PC-3 (cell line): ENCODE measurements around the gene PDE6A. TPM values are rescaled to one million over a fixed set of nuclear protein-coding genes. Genes with fewer than 3 reads are reported as not detected.
A peak's percentile ranks its signal among the peaks of the same experiment; 100 is the strongest.

ENCODE experiments used
- ATAC-seq: fragments of 200-7000 bp; cut with Tn5 transposase; 2 replicates; pipeline ENCODE4 v1.9.1; 2020; ENCODE audit warnings: mild to moderate bottlenecking, moderate library complexity
- BruUV-seq: library from RNA; stranded (reverse); fragments of 400-500 nt; replicated peaks from 2 replicates; lab custom pipeline; 2021; lab: Mats Ljungman, UMichigan
- CTCF ChIA-PET: fragments of 300-600 bp; sonication (Branson Sonifier 250); formaldehyde crosslinking; loops from one replicate; lab custom pipeline; 2022; ENCODE audit warnings: antibody characterized with exemption; lab: Charles Lee
- POLR2A ChIA-PET: fragments of 300-600 bp; sonication (Branson Sonifier 250); formaldehyde crosslinking; loops from one replicate; lab custom pipeline; 2022; ENCODE audit warnings: antibody characterized with exemption; ENCODE audit not compliant: unreplicated experiment; lab: Charles Lee
- DNase-seq: peaks from one replicate; pipeline ENCODE4 v3.0.0-alpha.2; 2015
- H2AFZ ChIP-seq: fragments of 300-600 bp; sonication (generic); 2 replicates; pipeline ENCODE4 v1.6.0; 2016; ENCODE audit warnings: antibody characterized with exemption, low read length
- H3F3A ChIP-seq: fragments of 300-600 bp; sonication (generic); one replicate; pipeline ENCODE4 v1.6.0; 2017; ENCODE audit warnings: antibody characterized with exemption, low read length, control low read depth, mild to moderate bottlenecking; ENCODE audit not compliant: unreplicated experiment
- H3K27ac ChIP-seq: fragments of 300-600 bp; sonication (generic); 2 replicates; pipeline ENCODE4 v1.5.1; 2016; ENCODE audit warnings: mild to moderate bottlenecking, low read length
- H3K27me3 ChIP-seq: fragments of 300-600 bp; sonication (generic); 2 replicates; pipeline ENCODE4 v1.6.1; 2016; ENCODE audit warnings: low read length, mixed read lengths
- H3K36me3 ChIP-seq: fragments of 300-600 bp; sonication (generic); 2 replicates; pipeline ENCODE4 v1.6.1; 2016; ENCODE audit warnings: low read depth, mixed run types, low read length, mixed read lengths
- H3K4me1 ChIP-seq: fragments of 300-600 bp; sonication (generic); 2 replicates; pipeline ENCODE4 v1.5.1; 2016; ENCODE audit warnings: low read length; ENCODE audit not compliant: insufficient read depth
- H3K4me2 ChIP-seq: fragments of 300-600 bp; sonication (generic); 2 replicates; pipeline ENCODE4 v1.6.0; 2016; ENCODE audit warnings: low read length
- H3K4me3 ChIP-seq: fragments of 300-600 bp; sonication (generic); 2 replicates; pipeline ENCODE4 v1.5.1; 2016; ENCODE audit warnings: mild to moderate bottlenecking, low read length, mixed read lengths
- H3K79me2 ChIP-seq: fragments of 300-600 bp; sonication (generic); 2 replicates; pipeline ENCODE4 v1.6.1; 2017; ENCODE audit warnings: low read length, mixed read lengths
- H3K9ac ChIP-seq: fragments of 300-600 bp; sonication (generic); 2 replicates; pipeline ENCODE4 v1.6.0; 2016; ENCODE audit warnings: mild to moderate bottlenecking, low read length
- H3K9me2 ChIP-seq: fragments of 300-600 bp; sonication (generic); replicated peaks from 2 replicates; pipeline ENCODE4 v1.6.1; 2016; ENCODE audit warnings: mixed run types, low read length, mixed read lengths
- H3K9me3 ChIP-seq: fragments of 300-600 bp; sonication (generic); 2 replicates; pipeline ENCODE4 v1.6.1; 2016; ENCODE audit warnings: low read length, mixed read lengths
- H4K20me1 ChIP-seq: fragments of 300-600 bp; sonication (generic); 2 replicates; pipeline ENCODE4 v1.6.1; 2016; ENCODE audit warnings: low read length, mixed read lengths
- CTCF ChIP-seq: fragments of 300-600 bp; sonication (generic); conservative IDR thresholded peaks from 2 replicates; pipeline ENCODE4 v1.5.1; 2017; ENCODE audit warnings: antibody characterized with exemption, low read depth, mild to moderate bottlenecking, low read length
- EZH2 ChIP-seq: fragments of 300-600 bp; sonication (generic); IDR thresholded peaks from one replicate; pipeline ENCODE4 v1.6.1; 2017; ENCODE audit warnings: antibody characterized with exemption, mild to moderate bottlenecking, low read length; ENCODE audit not compliant: unreplicated experiment
- EZH2phosphoT487 ChIP-seq: fragments of 300-600 bp; sonication (generic); IDR thresholded peaks from 2 replicates; pipeline ENCODE4 v1.6.1; 2018; ENCODE audit warnings: mild to moderate bottlenecking, antibody characterized with exemption, low read length, borderline replicate concordance
- intact Hi-C: fragments of 100-400 bp; cut with micrococcal nuclease; formaldehyde crosslinking; loops from 2 replicates; pipeline ENCODE4 v1.9.0; 2023
- total RNA-seq: library from RNA; depleted of rRNA; stranded (reverse); fragments of >200 nt; gene quantifications from 2 replicates; pipeline ENCODE4 v1.2.3, GENCODE V29; 2014

Gene PDE6A
- total RNA-seq, 1 experiment from 2014 or later, result not detected

GRCh38 chr5:149852641-149853330 is 91.8 kb downstream of the PDE6A start:
- Histone ChIP-seq H3K27me3 (no peaks in the 10 kb centered on the region), H3K4me3 (no peak overlapping the region), H2AFZ (no peak overlapping the region), H3K36me3 (no peaks in the 10 kb centered on the region), H3K4me2 (no peak overlapping the region), H3K9me2 (no peaks in the 10 kb centered on the region), H3K4me1 (peaks cover 7% of the 10 kb centered on the region; the same call in 1 of the 2 replicates), H3K9me3 (no peaks in the 10 kb centered on the region), H3F3A (no peaks in the 10 kb centered on the region), H4K20me1 (no peaks in the 10 kb centered on the region), H3K27ac (no peak overlapping the region), H3K79me2 (no peaks in the 10 kb centered on the region), H3K9ac (no peak overlapping the region)
- ChIA-PET POLR2A (interaction anchor here (0.5 to 0.9 kb wide), 3 partner anchors 107 to 184 kb away, joined by 4 to 9 read pairs (median 7); no protein-coding TSS in a partner anchor), CTCF (interaction anchor here (0.6 to 2.2 kb wide), 16 partner anchors 11 to 726 kb away, joined by 3 to 17 read pairs (median 4); partner anchors contain the start of genes HMGXB3, SLC26A2 and TIGD6)
- no TSS peak for BruUV-seq
- intact Hi-C loops, result loop anchor here (1.0 kb wide), 3 partner anchors 13 to 138 kb away; no protein-coding TSS in a partner anchor
- DNase-seq (peak; percentile 87), ATAC-seq (peak; percentile 93)
- TF ChIP-seq EZH2phosphoT487, result no peak
- TF ChIP-seq CTCF, result peak; percentile 99
- no peak for TF ChIP-seq EZH2

- H4K20me1 ChIP-seq, result no peaks in the 10 kb centered on the region
- no peaks in the 10 kb centered on the region for H3K79me2 ChIP-seq
- intact Hi-C loops, result no loop called here
- H3K9me3 ChIP-seq, result no peaks in the 10 kb centered on the region
- no peak for TF ChIP-seq EZH2
- no peak for TF ChIP-seq CTCF
- TF ChIP-seq EZH2phosphoT487, result no peak
- H3K27me3 ChIP-seq, result no peaks in the 10 kb centered on the region
- no peaks in the 10 kb centered on the region for H3K9me2 ChIP-seq
- H3K27ac ChIP-seq, result no peak overlapping the region
- H3K9ac ChIP-seq, result no peak overlapping the region
- H3K4me2 ChIP-seq, result no peak overlapping the region
- H3K4me3 ChIP-seq, result no peak overlapping the region
- DNase-seq, result no peak
- CTCF ChIA-PET, result no interaction called here
- H3K36me3 ChIP-seq, result no peaks in the 10 kb centered on the region
- no peak overlapping the region for H2AFZ ChIP-seq
- no TSS peak for BruUV-seq
- H3K4me1 ChIP-seq, result no peaks in the 10 kb centered on the region
- no peak for ATAC-seq
- POLR2A ChIA-PET, result interaction anchor here (0.7 kb wide), 1 partner anchor 92 kb away, joined by 4 read pairs; no protein-coding TSS in a partner anchor
- H3F3A ChIP-seq, result no peaks in the 10 kb centered on the region
These were observed 93.4 kb downstream of the PDE6A start for GRCh38 chr5:149851211-149851610.
